ENCODE measurements around the gene PNKD.

The PNKD gene

DNA sequence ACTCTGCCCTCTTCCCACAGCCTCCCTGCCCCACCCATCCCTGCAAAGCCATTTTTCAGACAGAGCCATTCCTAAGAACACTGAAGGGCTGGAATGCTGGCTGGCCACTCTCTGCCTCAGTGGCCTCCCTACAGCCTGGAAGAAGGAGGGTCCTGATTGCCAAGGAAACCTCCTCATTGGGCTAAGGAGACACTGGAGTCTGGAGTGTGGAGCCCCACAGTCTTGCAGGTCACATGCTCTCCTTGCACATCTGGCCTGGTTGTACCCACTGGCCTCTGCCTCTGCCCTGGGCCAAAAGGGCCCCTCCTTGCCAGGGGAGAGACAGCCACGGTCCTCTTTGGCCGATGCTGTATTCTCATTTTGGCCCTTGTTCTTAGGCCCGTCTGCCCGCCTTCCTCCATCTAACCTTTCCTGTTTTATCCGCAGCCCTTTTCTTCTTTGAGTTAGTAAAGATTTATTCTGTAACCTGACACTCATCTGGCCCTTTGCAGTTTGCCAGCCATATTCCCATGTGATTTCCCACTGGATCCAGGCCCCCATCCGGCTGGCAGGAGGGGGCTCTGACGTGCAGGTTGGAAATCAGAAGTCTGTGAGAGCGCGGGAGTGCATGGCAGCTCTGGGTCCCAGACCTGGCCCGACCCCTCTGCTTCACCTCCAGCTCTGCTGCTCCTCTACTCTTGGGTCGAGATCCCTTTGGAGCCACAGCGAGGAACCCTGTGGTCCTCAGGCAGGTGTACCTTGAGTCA, 75.3 kb downstream of the PNKD start:
- DNase-seq: no peak

GRCh38 chr2:218347172-218347571, 76.9 kb downstream of the PNKD start:
- no peak for DNase-seq

DNA sequence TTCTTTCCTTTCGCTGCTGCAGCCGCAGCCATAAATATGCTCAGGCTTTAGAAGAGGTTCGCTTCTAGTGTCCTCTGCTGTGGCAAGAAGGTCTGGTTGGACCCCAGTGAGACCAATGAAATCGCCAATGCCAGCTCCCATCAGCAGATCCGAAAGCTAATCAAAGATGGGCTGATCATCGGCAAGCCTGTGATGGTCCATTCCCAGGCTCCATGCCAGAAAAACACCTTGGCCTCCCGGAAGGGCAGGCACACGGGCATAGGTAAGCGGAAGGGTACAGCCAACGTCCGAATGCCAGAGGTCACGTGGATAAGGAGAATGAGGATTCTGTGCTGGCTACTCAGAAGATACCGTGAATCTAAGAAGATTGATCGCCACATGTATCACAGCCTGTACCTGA, 83.7 kb downstream of the PNKD start:
- DNase-seq: no peak

GRCh38 chr2:218354850-218355443, 84.6 kb downstream of the PNKD start:
- DNase-seq: no peak

GRCh38 chr2:218357236-218358177, 87.2 kb downstream of the PNKD start:
- DNase-seq: no peak

DNA sequence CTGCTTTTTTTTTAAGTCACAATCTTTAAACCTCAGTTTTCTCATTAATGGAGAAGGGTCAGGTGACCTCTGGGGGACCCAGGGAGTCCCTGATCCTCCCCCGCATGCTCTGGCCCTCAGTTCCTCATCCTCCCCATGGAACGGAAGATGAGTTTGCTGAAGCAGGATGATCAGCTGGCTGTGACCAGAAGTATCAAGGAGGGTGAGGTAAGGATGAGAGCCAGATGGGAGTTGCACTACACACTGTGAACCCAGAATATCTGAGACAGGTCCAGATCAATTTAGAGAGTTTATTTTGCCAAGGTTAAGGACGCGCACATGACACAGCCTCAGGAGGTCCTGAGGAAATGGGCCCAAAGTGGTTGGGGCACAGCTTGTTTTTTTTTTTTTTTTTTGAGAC, 90.1 kb downstream of the PNKD start:
- DNase-seq: no peak

GRCh38 chr2:218362606-218363005, 92.3 kb downstream of the PNKD start:
- no peak for DNase-seq

DNA sequence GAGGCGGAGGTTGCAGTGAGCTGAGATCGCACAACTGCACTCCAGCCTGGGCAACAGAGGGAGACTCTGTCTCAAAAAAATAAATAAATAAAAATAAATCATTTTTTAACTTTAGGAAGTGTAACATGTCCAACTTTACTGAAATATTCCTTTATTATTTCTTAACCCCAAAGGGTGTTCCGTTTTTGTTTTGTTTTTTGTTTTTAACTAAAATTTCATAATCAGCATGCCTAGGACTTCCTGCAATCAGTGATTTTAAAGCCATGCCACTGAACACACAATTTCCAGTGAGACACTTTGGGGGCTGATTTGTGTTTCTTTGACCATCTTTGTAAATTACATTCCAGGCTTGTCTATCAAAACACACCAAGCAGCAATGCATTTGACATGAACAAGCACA, 93.4 kb downstream of the PNKD start:
- no peak for DNase-seq

DNA sequence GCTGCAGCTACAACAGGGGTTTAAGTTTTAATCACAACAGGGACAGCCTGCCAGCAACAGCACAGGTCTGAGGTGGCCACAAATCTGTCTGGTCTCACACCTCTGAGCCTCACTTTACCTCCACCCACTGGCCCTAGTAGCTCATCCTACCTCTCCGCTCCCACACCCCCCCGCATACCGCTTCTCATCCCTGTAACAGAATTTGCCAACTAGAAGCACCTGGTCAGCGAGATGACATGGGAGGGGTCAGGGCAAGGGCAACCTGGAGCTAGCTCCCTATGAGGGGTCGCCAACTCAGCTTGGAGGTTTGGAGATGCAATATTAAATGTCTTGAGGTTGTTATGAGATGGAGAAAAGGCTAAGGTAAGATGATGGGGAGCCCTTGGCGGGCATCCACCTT, 93.9 kb downstream of the PNKD start:
- DNase-seq: no peak

GRCh38 chr2:218366621-218367414, 96.5 kb downstream of the PNKD start:
- no peak for DNase-seq

DNA sequence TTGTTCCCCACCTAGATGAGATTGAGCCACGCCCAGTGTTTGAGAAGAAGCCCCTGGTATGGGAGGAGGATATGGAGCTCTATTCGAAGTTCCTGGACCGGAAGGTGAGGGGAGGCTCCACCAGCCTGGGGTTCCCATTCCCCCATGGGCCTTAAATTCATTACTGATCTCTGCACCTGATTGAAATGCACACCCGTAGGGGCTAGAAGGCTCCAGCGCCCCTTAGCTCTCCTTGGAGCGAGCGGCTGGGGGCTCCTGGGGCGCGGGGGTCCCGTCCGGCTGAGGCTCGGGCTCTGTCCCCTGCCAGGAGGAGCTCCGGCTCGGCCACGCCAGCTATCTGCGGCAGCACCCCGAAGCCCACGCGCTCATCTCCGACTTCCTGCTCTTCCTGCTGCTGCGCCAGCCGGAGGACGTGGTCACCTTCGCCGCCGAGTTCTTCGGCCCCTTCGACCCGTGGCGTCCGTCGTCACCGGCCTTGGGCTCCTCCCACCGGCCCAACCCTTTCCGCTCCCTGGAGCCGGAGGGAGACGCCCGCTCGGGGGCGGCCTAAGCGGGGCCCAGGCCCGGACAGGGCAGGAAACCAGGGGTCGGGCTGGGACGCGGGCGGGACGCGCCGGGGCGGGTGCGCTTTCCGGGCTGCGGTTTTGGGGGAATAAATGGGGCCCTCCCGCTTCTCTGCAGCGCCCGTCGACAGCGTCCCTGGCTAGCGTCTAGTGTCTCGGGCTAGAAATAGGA, 97.3 kb downstream of the PNKD start:
- DNase-seq: peak; percentile 74

DNA sequence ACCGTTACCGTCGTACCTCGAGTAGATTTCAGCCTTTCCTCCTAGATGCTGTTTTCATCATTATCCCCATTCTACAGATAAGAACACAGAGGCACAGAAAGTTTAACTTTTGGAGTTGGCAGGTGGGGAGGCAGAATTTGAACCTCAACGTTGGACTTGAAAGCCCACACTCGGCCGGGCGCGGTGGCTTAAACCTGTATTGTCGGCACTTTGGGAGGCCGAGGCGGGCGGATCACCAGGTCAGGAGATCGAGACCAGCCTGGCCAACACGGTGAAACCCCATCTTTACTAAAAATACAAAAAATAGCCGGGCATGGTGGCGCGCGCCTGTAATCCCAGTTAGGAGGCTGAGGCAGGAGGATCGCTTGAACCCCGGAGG, 97.8 kb downstream of the PNKD start:
- DNase-seq: no peak

DNA sequence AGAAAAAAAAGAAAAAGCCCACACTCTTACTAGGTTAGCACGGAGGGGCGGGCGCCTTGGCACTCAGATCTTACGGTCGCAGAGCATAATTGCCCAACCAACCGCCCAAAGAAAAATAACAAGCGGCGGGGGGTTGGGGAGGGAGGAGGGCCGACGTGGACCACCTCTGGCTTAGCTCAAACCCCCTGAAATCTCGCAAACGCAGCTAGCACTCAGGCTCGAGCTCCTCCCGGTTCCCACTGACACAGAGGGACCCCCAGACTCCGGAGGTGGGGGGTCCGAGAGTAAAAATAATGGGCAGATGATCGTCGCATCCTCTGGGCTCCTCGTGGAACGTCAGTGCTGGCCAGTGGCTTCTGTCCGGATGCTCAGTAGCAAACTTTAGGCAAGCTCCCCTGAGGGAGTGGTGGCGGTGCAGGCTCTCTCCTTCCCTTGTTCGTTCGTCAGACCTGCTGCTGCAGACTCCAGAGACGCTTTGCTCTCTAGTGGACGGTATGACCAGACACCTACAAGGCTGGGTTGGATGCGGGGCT, 98.4 kb downstream of the PNKD start:
- DNase-seq: no peak

- no peak for DNase-seq
Measured at GRCh38 chr2:218369330-218369729, 99.0 kb downstream of the PNKD start.

DNA sequence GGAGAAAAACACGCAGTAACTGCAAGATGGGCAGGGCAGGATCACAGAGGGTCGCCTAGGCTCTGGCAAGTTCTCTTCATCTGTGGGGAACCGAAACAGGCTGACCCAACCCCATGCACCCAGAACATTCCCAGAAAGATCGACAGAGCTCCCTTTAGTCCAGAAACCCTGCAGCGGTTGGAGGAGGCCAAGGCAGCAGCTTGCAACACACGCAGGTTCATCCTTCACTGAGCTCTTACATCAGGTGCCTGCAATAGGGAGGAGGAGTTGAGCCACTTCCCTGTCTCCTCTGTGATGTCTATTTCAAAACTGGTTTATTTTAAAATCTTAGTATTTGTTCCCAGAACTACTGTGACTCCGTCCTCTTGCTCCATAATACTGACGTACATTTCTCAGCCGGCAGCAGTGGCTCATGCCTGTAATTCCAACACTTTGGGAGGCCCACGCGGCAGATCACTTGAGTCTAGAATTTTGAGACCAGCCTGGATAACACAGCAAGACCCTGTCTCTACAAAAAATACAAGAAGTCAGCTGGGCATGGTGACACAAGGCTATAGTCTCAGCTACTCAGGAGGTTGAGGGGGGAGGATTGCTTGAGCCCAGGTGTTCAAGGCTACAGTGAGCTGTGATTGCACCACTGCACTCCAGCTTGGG, 100.2 kb downstream of the PNKD start:
- DNase-seq: no peak

DNA sequence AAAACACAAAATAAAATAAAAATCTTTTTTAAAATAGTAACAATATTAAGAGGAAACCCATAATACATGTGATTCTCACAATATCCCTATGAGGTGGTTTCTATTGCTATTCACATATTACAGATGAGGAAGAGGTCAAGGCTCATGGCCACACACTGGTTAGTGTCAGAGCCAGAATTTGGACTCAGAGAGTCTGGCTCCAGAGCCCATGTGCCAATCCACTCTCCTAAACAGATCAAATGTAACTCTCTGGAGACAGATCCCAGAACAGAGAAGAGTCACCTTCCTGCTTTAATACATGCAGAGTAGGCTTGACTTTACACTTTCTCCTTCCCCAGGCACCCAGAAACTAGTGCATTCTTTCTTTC, 101.6 kb downstream of the PNKD start:
- DNase-seq: no peak

DNA sequence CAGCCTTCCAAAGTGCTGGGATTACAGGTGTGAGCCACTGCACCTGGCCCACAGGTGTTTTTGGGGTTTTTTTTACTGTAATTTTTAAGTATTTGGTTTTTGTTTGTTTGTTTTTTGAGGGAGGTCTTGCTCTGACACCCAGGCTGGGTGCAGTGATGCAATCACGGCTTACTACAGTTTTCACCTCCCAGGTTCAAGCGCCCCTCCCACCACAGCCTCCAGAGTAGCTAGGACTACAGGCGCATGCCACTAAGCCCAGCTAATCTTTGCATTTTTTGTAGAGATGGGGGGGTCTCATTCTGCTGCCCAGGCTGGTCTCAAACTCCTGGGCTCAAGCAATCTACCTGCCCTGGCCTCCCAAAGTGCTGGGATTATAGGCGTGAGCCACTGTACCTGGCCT, 104.5 kb downstream of the PNKD start:
- DNase-seq: no peak

- DNase-seq: no peak
Measured at GRCh38 chr2:218375212-218375611, 104.9 kb downstream of the PNKD start.

DNA sequence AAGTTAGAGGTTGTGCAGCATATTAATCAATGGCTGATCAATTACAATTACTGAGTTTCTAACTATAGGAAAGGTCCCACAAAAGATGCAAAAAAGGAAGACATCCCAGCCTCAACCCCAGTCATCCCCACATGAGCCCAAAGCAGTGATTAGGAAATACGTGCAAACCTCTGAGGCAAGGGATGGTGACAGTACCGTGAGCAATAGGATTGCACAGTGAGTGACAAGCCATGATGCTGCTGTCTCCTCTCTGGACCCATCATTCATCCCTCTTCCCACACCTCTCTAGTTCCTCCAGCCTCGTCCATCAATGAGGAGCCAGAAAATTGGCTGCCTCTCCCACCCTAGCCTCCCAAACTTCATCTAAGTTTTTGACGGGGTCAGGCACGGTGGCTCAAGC, 107.7 kb downstream of the PNKD start:
- no peak for DNase-seq

- no peak for DNase-seq
Measured at GRCh38 chr2:218381916-218382366, 111.6 kb downstream of the PNKD start, which contains the start of gene SLC11A1. Gene SLC11A1, plus strand, starts transcription at chr2:218382273. Its CDS starts 96 bp downstream, at chr2:218382369.

GRCh38 chr2:218382785-218383184, 112.5 kb downstream of the PNKD start:
- DNase-seq: no peak

Data from central memory CD4-positive, alpha-beta T cell (primary cell).